Measurements from ENCODE around the gene DAB2IP.

GRCh38 chr9:121820286-121821005 is 169.0 kb downstream of the DAB2IP start:
- TF ChIP-seq CTCF (IDR thresholded peaks at IDR 0.05) (no peak), POLR2AphosphoS5 (IDR thresholded peaks at IDR 0.05) (no peak), POLR2A (IDR thresholded peaks at IDR 0.05) (no peak), EP300 (IDR thresholded peaks at IDR 0.05) (no peak)

All from upper lobe of left lung (tissue), 4 donors.